ENCODE results near the gene CCDC200. TPM values are rescaled to one million over a fixed set of nuclear protein-coding genes. Genes with fewer than 3 reads are reported as not detected.
"Not testable (repeated sequence)": the region's sequence is repeated elsewhere in the genome, so short reads cannot be mapped to it uniquely, and the experiment has no call there.

The CCDC200 gene
- not detected in 2 replicates for total RNA-seq (2014; rRNA removed; shearing (Covaris generic); ENCODE audit: low replicate concordance)

GRCh38 chr17:43228020-43228782 lies at the start of gene CCDC200:
Gene CCDC200, minus strand, starts transcription at chr17:43228623. Its CDS starts 69 bp downstream, at chr17:43228554.
- not testable (repeated sequence) for H3K4me3 ChIP-seq, H3K27me3 ChIP-seq, H3K36me3 ChIP-seq, DNase-seq, H3K9me3 ChIP-seq

DNA sequence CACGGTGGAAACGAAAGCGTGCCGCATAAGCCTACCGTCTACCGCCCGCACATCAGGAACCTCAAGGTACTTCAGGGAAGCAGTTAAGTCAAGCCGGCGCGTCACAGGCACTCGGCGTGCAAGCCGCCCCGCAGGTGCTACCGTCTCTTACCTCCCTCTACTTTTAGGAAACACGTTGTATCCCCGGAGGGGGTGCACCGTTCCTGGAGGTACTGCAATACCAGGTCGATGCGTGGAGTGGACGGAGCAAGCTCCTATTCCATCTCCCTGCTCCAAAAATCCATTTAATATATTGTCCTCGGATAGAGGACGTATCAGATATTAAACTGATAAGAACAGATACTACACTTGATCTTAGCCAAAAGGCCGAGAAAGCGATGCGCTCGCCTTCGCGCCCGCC lies 44.5 kb upstream of the CCDC200 start:
- not testable (repeated sequence) for H3K36me3 ChIP-seq, H3K4me3 ChIP-seq, H3K27me3 ChIP-seq, H3K9me3 ChIP-seq, DNase-seq

- not testable (repeated sequence) for H3K4me3 ChIP-seq, H3K27me3 ChIP-seq, H3K36me3 ChIP-seq, H3K9me3 ChIP-seq, DNase-seq
These were observed 44.1 kb upstream of the CCDC200 start for GRCh38 chr17:43272483-43272882.

DNA sequence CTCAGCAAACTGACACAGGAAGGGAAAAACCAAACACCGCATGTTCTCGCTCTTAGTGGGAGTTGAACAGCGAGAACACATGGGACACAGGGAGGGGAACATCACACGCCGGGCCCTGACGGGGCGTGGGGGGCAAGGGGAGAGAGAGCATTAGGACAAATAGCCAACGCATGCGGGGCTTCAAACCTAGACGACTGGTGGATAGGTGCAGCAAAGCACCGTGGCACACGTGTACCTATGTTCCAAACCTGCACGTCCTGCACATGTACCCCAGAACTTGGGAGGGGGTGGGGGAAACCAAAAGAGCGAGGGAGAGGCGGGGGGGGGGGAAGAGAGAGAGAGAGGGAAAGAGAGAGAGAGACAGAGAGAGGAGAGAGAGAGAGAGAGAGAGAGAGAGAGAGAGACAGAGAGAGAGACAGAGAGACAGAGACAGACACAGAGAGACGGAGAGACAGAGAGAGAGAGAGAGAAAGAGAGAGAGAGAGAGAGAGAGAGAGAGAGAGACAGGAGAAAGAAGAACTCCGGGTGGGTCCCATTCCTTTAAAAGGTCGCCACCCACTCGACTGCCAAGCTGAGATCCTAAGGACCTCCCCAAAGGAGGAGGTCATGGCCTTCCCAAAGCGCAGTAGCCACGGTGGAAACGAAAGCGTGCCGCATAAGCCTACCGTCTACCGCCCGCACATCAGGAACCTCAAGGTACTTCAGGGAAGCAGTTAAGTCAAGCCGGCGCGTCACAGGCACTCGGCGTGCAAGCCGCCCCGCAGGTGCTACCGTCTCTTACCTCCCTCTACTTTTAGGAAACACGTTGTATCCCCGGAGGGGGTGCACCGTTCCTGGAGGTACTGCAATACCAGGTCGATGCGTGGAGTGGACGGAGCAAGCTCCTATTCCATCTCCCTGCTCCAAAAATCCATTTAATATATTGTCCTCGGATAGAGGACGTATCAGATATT lies 42.4 kb upstream of the CCDC200 start:
- not testable (repeated sequence) for H3K36me3 ChIP-seq, H3K27me3 ChIP-seq, H3K9me3 ChIP-seq, H3K4me3 ChIP-seq, DNase-seq

- H3K36me3 ChIP-seq, H3K9me3 ChIP-seq, H3K4me3 ChIP-seq, DNase-seq, H3K27me3 ChIP-seq: not testable (repeated sequence)
These were observed 18.0 kb upstream of the CCDC200 start for GRCh38 chr17:43246456-43246855.

- DNase-seq, H3K4me3 ChIP-seq, H3K9me3 ChIP-seq, H3K36me3 ChIP-seq, H3K27me3 ChIP-seq: not testable (repeated sequence)
These were observed 12.4 kb upstream of the CCDC200 start for GRCh38 chr17:43240596-43241352.

DNA sequence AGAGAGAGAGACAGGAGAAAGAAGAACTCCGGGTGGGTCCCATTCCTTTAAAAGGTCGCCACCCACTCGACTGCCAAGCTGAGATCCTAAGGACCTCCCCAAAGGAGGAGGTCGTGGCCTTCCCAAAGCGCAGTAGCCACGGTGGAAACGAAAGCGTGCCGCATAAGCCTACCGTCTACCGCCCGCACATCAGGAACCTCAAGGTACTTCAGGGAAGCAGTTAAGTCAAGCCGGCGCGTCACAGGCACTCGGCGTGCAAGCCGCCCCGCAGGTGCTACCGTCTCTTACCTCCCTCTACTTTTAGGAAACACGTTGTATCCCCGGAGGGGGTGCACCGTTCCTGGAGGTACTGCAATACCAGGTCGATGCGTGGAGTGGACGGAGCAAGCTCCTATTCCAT lies 11.2 kb upstream of the CCDC200 start:
- H3K27me3 ChIP-seq, DNase-seq: not testable (repeated sequence)

DNA sequence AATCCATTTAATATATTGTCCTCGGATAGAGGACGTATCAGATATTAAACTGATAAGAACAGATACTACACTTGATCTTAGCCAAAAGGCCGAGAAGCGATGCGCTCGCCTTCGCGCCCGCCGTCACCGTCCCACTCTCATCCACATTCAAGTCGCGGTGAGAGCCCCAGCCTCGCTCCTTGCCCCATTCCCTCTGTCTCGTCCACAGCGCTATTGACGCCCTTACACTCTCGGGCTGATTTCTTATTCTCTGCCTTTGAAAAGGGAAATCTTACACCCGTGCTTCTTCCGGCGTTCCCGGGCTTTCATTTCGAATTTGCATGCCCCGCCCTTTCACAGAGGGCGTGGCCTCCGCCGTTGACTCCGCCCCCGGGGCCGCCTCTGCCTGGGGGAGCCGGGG lies 5.5 kb upstream of the CCDC200 start, which contains the start of gene RNU2-1:
TSS of gene RNU2-1 (minus strand) at position 101 of the 400 bp plus-strand sequence.
- not testable (repeated sequence) for H3K4me3 ChIP-seq, H3K27me3 ChIP-seq, DNase-seq, H3K9me3 ChIP-seq, H3K36me3 ChIP-seq

More for the DNA sequence above, 11.2 kb upstream of the CCDC200 start:
- H3K9me3 ChIP-seq, H3K36me3 ChIP-seq, H3K4me3 ChIP-seq: not testable (repeated sequence)

GRCh38 chr17:43233263-43233662 lies 4.8 kb upstream of the CCDC200 start:
- not testable (repeated sequence) for H3K27me3 ChIP-seq, DNase-seq, H3K36me3 ChIP-seq

DNA sequence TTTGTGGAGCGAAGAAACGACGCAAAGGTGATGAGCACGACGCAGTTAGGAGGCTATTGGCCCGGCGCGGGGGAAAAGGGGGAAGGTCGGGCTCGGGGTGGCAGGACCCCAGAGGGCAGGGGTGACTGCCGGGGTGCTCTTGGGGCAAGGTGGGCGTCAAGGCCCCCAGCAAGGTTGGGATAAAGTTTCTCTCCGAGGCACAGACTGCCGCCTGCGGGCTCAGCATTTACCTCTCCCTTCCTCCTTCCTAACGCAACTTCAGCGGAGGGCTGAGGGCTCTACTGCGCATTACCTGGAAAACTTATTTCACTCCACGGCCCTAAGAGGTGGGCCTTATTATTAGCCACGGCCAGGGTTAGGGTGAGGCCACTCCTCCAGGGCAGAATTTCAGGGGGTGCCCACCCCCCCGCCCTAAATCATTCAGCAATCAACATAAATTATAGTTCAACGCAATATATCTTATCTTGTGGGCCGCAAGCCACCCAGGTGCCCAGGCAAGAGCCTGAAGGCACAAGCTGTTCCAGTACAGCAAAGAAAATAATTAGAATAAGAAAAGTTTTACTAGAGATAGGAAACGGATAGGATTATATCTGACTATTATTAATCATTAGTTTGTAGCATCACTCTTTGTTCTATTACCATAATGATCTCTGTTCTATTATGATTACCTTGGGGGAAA lies 3.7 kb upstream of the CCDC200 start:
- H3K27me3 ChIP-seq, DNase-seq, H3K36me3 ChIP-seq, H3K4me3 ChIP-seq, H3K9me3 ChIP-seq: not testable (repeated sequence)

More at GRCh38 chr17:43233263-43233662, 4.8 kb upstream of the CCDC200 start:
- H3K4me3 ChIP-seq, H3K9me3 ChIP-seq: not testable (repeated sequence)

DNA sequence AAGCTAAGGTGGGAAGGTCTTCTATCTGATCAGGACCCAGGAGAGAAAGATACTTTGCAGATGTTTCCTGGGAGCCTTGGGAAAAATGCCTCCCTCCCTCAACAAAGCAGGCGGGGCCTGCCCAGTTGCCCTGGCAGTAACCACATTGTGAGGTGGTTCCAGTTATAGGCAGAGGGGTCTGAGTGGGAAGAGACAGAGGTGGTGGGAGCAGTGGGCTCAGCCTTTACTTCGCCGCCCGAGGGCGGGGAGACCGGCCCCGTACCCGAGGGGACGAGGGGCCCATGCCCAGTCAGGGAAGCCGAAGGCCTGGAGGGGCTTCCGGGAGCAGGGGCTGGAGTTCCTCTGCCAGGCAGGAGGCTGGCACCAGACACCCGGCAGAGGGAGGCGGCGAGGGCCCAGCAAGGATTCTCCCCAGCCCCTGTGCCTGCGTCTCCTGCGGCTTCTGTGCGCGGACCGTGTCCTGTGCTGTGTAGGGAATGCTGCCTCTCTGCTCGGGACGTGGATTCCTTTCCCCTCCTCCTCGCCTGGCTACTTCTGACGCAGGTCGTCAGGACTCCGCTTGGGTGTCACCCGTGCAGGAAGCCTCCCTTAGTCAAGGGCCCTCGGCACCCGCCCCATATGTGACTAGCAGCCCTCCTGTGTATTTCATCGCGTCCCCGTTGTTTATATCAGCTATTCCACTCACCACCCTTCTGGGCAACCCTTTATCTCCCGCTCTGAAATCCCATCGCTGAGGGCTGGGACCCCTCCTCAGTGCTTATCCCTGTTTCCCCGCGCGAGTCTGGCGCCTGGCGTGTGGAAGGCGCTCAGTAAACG lies 3.0 kb upstream of the CCDC200 start:
- DNase-seq, H3K27me3 ChIP-seq, H3K4me3 ChIP-seq, H3K36me3 ChIP-seq, H3K9me3 ChIP-seq: not testable (repeated sequence)

- no peaks in the 10 kb centered on the region for H3K9me3 ChIP-seq
- H3K4me3 ChIP-seq: no peak overlapping the region
- H3K36me3 ChIP-seq: no peaks in the 10 kb centered on the region
- H3K27me3 ChIP-seq: no peaks in the 10 kb centered on the region
- no peak for DNase-seq
These were observed 2.0 kb downstream of the CCDC200 start for GRCh38 chr17:43226393-43226792.

GRCh38 chr17:43224146-43224705 lies 4.2 kb downstream of the CCDC200 start:
- no peaks in the 10 kb centered on the region for H3K9me3 ChIP-seq
- H3K27me3 ChIP-seq: no peaks in the 10 kb centered on the region
- no peak for DNase-seq
- no peak overlapping the region for H3K4me3 ChIP-seq
- H3K36me3 ChIP-seq: no peaks in the 10 kb centered on the region

DNA sequence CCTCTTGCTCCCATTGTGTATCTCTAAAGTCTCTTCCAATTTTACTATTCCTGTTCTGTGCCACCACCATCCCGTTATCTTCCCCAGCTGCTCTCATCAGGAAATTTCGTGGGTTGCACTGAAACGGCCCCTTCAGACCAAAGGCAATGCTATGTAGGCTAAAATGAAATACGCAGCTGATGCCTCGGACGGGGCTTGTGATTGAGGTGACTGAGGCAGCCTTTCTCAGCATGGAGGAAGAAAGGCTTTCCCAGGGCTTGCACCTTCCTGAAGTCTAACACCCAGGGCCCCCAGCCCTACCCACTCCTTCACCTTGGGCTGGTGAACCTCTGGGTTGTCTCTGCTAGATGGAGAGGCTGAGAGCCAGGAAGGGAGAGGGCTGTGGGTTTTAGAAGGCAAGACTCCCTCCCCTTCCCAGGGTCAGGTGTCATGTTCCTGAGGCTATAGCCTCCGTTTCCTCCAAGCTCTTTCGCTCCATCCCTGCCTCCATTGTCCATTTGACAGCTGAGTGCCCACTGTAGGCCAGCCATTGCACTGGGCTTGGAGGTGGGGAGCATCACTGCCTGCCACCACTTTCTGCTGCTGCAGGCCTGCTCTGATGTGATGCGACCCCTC lies 7.8 kb downstream of the CCDC200 start:
- H3K9me3 ChIP-seq: no peaks in the 10 kb centered on the region
- DNase-seq: no peak
- no peaks in the 10 kb centered on the region for H3K27me3 ChIP-seq
- H3K36me3 ChIP-seq: peaks cover 3% of the 10 kb centered on the region; the same call in 1 of the 2 replicates
- no peak overlapping the region for H3K4me3 ChIP-seq

Data from MG63 (cell line).